GM19438 (cell line): Measurements from ENCODE around the gene PIM2.
"Not testable (repeated sequence)": the region's sequence is repeated elsewhere in the genome, so short reads cannot be mapped to it uniquely, and the experiment has no call there.

ENCODE experiments used
- ATAC-seq: cut with Tn5 transposase; IDR thresholded peaks from one replicate; pipeline ENCODE4 v1.9.1; 2021; ENCODE audit warnings: low read depth; ENCODE audit not compliant: unreplicated experiment

The PIM2 gene

DNA sequence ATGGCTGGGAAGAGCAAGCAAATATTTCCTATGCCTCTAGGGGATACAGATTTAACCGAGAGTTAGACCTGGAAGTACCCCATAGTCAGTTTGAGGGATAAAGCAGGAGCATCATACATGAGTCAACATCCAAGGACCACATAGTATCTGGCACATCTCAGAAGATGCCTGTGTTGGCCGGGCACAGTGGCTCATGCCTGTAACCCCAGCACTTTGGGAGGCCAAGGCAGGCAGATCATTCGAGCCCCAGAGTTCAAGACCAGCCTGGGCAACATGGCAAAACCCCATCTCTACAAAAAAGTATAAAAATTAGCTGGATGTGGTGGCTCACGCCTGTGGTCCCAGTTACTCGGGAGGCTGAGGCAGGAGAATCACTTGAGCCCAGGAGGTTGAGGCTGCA, 32.2 kb downstream of the PIM2 start:
- ATAC-seq, result not testable (repeated sequence)

GRCh38 chrX:48883729-48884128, 35.1 kb downstream of the PIM2 start:
- no peak for ATAC-seq

DNA sequence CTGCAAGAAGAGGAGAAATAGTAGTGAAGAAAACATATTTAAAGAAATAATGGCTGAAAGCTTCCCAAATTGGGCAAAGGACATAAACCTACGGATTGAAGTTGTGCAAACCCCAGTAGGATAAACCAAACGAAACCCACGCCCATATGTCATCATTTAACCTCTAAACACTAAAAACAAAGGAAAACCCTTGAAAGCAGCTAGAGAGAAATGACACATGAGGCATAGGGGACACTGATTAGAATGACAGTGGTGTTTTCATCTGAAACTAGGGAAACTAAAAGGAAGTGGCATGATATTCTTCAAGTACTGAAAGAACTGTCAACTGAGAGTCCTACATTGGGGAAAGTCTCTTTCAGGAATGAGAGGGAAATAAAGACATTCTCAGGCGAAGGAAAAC, 41.9 kb downstream of the PIM2 start:
- not testable (repeated sequence) for ATAC-seq

DNA sequence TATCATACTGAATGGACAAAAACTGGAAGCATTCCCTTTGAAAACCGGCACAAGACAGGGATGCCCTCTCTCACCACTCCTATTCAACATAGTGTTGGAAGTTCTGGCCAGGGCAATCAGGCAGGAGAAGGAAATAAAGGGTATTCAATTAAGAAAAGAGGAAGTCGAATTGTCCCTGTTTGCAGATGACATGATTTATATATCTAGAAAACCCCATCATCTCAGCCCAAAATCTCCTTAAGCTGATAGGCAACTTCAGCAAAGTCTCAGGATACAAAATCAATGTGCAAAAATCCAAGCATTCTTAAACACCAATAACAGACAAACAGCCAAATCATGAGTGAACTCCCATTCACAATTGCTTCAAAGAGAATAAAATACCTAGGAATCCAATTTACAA, 46.8 kb downstream of the PIM2 start:
- not testable (repeated sequence) for ATAC-seq

DNA sequence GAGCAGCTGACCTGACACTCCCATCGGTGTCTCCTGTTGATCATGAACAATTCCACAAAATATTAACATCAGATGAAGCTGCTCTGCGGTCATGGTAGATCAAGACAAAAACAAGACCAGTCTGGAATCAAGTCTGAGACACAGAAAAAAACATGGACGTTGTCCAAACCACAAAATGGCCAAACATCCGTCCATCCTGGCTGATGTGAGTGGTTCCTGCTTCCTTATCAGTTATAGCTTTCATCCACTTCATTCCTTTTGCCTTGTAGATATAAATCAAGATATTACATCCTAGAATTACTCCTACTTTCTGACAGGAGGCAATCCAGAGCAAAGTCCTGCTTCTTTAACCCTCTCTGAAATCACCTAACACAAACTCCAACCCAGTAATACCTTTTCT, 54.6 kb downstream of the PIM2 start:
- no peak for ATAC-seq
